HPDE6-E6E7 (cell line): ENCODE data around the gene FNBP1.
A peak's percentile ranks its signal among the peaks of the same experiment; 100 is the strongest.
"Not testable (repeated sequence)": the region's sequence is repeated elsewhere in the genome, so short reads cannot be mapped to it uniquely, and the experiment has no call there.

Experiments
- DNase-seq: peaks from one replicate; pipeline ENCODE4 v3.0.0; 2011; ENCODE audit warnings: missing footprints; ENCODE audit errors: extremely low spot score

The FNBP1 gene

GRCh38 chr9:129953736-129954135 is 89.3 kb downstream of the FNBP1 start:
- no peak for DNase-seq

DNA sequence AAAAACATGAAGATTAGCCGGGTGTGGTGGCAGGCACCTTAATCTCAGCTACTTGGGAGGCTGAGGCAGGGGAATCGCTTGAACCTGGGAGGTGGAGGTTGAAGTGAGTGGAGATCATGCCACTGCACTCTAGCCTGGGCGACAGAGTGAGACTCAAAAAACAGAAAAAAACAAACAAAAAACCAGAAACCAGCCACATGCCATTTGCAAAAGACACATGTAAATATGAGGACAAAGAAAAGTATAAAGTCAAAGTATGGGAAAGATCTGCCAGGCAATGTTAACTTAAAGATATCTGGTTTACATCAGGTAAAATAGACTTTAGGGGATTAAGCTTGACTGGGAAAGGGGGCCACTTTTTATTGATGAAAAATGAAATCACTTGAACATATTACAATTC is 90.7 kb downstream of the FNBP1 start:
- no peak for DNase-seq

- DNase-seq = no peak
Observed at GRCh38 chr9:129949821-129950220, 93.2 kb downstream of the FNBP1 start.

GRCh38 chr9:129948626-129949025 is 94.4 kb downstream of the FNBP1 start:
- not testable (repeated sequence) for DNase-seq

DNA sequence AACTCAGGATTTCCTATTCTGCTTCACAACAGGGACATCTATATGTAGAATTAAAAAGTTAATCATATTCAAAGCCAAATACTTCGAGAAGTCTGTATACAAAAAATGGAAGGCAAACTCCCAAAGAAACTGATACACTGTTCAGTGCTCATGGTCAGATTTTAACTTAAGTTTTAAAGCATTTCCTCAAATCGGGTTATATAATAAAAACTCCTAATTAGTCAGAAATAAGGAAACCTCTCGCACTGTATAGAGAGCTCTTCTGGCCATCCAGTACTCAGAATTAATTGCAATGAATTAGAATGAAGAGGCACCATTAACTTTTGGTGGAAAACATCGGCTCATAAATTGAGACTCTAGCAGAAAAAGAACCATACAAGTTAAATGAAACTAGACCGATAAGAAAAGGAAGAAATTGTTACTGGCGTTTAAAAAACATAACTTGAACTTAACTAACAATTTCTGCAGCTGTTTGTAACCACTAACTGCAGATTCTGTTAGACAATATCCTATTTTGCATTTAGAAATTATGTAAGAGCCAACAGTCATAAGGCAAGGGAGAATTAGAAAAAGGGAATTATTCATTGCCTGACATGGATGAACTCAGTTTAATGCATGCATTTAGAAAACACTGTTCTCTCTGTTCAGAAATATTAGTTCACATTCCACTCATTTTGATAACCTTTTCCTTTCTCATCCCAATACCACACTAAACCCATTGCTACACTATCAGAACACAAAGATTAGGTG is 96.6 kb downstream of the FNBP1 start:
- DNase-seq = no peak

DNA sequence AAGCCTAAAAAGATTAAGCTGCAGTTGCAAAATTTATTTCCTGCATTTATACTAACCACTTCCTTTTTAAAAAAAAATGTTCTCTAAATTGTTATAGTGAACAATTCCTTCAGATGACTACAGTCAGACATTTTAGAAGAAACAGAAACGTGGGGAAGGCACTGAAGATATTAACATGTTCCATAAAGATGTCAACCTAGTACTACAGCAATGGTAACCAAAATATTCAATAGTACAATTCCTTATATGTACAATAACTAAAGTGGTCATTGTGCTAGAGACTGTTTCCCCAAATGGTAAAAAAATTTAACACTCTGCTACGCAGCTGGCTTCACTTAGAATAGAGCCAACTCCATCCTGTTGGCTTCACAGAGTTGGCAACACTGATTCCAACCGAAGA is 97.7 kb downstream of the FNBP1 start:
- DNase-seq = no peak

GRCh38 chr9:129944506-129945116 is 98.4 kb downstream of the FNBP1 start:
- no peak for DNase-seq

GRCh38 chr9:129939431-129939830 is 103.6 kb downstream of the FNBP1 start:
- DNase-seq = no peak

GRCh38 chr9:129938291-129938979 is 104.6 kb downstream of the FNBP1 start:
- no peak for DNase-seq

- DNase-seq = not testable (repeated sequence)
Observed at GRCh38 chr9:129937879-129938278, 105.1 kb downstream of the FNBP1 start.

DNA sequence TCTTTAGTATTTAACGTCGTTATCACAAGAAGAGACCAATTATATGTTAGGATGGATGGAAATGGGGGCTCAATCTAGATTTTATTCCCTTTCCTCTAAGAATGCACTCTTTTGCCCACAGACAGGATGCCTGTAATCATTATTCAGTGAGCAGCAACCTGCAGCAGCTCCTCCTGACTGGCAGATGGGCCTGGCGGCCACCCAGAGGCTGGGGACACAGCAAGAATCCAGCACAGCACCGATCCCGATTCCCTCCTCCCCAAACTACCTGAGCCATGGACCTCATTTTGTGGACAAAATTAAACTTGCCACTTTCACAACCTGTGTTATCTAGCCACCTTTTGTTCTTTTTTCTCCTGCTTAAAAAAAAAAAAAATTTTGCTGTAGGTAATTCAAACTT is 106.8 kb downstream of the FNBP1 start:
- no peak for DNase-seq

DNA sequence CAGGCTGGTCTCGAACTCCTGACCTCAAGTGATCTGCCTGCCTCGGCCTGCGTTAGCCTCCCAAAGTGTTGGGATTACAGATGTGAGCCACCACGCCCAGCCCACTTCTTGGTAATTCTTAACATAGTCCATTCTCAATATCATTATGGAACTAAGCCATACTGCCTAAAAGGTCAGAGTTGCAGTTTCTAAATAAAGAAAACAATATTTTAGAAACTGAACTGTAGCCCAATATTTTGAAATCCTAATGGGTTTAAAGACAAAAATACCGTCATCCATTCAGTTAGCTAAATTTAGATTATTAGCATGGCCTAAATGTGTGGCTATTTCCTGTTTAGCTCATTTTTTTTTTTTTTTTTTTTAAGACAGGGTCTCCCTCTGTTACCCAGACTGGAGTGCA is 108.2 kb downstream of the FNBP1 start:
- DNase-seq = no peak

GRCh38 chr9:129934041-129934591 is 108.9 kb downstream of the FNBP1 start:
- no peak for DNase-seq

DNA sequence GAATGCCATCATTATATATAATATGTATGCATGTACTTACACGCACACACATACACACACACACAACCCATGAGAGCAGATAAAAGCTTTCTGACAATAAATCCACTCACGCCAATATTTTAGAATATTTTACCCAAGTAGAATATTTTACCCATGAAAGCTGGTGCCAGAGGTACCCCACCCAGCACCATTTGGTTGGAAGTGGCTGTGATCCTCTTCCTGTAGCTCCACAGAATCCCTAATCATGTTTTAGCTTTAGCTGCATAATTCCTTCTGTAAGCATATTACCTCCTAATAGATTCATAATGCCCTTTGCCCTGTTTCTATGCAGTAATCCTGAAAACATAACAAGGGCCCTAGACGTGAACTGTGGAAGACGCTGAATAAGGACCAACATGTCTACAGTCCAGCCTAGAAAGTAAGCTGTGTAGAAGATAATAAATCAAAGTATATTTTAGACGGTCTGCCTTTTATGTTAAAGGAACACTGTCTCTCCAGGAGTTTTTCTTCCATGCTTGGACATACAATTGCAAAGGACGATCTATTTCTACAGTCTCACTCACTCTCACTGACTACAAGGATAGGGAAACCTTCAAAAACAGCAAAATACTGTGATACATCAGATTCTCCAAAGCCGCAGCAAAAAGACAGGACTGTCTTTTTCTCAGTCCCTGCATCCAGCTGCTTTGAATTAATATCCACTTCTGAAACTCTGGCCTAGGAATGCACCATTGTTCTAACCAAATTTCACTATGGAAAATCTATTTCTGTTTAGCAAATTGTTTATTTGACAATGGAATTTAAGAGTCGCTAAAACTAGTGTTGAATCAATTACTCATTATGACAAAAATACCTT is 109.6 kb downstream of the FNBP1 start:
- DNase-seq = no peak

DNA sequence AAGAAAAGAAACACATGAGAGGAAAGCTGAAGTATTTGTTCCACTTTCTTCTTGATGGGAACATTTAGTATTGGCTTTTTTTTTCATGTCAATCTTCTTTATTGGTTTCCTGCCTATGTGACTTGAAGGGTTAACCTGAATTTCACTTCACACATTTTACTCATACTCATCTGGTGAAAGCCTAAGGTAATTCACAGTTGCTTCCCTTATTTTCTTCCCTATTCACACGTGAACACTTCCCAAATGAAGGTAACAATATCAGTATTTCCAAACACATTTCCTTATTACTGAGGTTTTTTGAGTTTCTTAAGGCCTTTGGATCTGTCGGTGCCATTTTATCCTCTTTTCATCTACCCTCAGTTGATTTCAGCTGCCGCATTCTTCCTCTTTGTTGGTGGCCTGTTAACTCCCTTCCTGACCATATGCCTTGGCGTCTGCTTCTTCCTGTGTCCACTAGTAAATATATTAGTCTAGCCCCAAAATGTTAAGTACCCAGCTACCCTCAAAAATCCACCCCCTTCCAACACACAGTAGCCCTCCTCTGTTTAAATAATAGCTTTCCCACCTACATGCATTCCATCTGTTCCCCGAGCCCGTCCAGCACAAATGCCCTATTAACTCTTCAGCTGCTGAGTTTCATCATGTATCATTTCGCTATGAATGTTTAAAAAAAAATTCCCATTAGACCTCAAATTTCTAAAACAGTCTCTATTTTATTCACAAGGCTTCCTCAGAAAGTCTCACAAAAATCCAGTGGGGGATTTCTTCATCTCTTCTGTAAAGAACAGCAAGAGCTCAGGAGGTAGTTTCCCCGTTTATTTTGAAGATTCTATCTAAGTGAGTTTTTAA is 110.5 kb downstream of the FNBP1 start:
- no peak for DNase-seq

- DNase-seq = no peak
Observed at GRCh38 chr9:129930743-129931142, 112.2 kb downstream of the FNBP1 start.

GRCh38 chr9:129929496-129930125 is 113.4 kb downstream of the FNBP1 start:
- peak; percentile 32 for DNase-seq

- DNase-seq = no peak
Observed at GRCh38 chr9:129923589-129923988, 119.4 kb downstream of the FNBP1 start.

- DNase-seq = no peak
Observed at GRCh38 chr9:129921905-129922304, 121.1 kb downstream of the FNBP1 start.

DNA sequence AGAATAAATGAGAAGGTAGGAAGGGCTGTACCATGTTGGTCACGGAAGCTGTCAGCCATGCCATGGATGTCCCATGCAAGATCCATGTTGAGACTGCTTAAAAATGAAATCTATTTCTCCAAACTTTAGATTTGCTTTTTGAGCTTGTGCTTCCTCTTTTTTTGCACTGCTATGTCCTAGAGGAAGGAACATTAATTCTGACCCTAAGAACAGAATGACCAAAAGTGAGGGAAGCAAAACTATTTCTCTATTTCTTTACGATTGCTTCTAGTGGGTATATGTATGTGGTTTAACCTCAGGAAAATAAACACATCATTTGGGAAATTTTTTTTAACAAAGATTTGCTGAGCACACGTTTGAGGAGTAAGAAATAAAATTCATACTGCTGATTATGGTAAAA is 123.1 kb downstream of the FNBP1 start:
- DNase-seq = no peak
